ENCODE measurements around the gene CRX. TPM values are rescaled to one million over a fixed set of nuclear protein-coding genes. Genes with fewer than 3 reads are reported as not detected.
A peak's percentile ranks its signal among the peaks of the same experiment; 100 is the strongest.
"Not testable (repeated sequence)": the region's sequence is repeated elsewhere in the genome, so short reads cannot be mapped to it uniquely, and the experiment has no call there.

The CRX gene
- total and polyA plus RNA-seq, 3 experiments from 2014 or later: not detected

DNA sequence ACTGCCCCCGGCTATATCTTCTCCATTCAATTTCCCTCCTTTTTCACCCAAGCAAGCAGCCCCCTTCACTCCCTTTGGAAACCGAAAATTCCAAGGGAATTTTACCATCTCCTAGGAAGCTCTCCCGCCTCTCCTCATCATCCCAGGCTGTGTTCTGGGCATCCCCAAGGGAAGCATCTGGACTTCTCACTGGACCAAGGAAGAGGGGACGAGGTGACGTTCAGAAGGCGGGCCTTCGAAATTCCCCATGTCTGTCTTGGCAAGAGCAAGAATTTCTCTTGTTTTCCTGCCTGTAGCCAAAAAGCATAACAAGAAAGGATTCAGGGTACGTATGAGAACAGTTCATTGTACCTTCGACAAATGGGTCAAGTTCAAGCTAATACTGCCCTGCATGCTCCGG lies 43.4 kb downstream of the CRX start:
- no peaks in the 10 kb centered on the region for H3K36me3 ChIP-seq (ENCODE audit: insufficient read depth, low read length)
- peaks cover 0 to 7% (median 3%) of the 10 kb centered on the region in 5 donors for H3K9me3 Mint-ChIP-seq
- peaks cover 0 to 7% (median 0%) of the 10 kb centered on the region in 3 donors for H3K4me1 Mint-ChIP-seq
- H3K4me1 ChIP-seq (ENCODE audit: insufficient read depth, low read length): no peaks in the 10 kb centered on the region
- ChIA-PET CTCF (interaction anchor here (1.1 to 1.5 kb wide), 3 partner anchors 9 to 99 kb away, joined by 3 to 4 read pairs (median 3); no protein-coding TSS in a partner anchor), POLR2A (no interaction called here)
- peak overlapping the region in 1 of 8 donors; percentile 23 for H3K27ac Mint-ChIP-seq
- H3K4me3 Mint-ChIP-seq: no peak overlapping the region
- DNase-seq: no peak
- H3K27ac ChIP-seq (ENCODE audit: low read depth, low read length): no peak overlapping the region
- peaks cover 0 to 4% (median 0%) of the 10 kb centered on the region in 3 donors for H3K36me3 Mint-ChIP-seq
- no peaks in the 10 kb centered on the region for H3K27me3 ChIP-seq (ENCODE audit: insufficient read depth, low read length, poor library complexity, severe bottlenecking)
- no peaks in the 10 kb centered on the region for H3K9me3 ChIP-seq (ENCODE audit: low read length)
- no peak overlapping the region for H3K4me3 ChIP-seq (ENCODE audit: low read length)
- H3K27me3 Mint-ChIP-seq: peaks cover 17 to 27% of the 10 kb centered on the region in 2 donors

DNA sequence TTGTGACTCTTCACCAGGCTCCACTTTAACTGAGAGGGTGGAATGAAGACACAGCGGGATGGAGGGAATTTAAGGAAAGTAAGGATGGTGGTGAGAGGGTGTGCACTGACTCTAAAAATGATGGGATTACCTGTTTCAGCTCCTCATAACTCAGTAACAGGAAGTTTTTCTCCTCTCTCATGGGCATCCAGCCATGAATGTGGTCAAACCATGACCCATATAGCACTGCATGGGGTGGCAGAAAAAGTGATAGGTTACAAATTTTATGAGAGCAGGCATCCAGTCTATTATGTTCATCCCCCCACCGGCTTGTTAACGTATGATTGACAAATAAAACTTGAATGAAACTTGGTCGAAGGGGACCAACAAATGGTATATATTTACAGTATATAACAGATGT lies 57.2 kb downstream of the CRX start:
- no peaks in the 10 kb centered on the region for H3K27me3 ChIP-seq (ENCODE audit: insufficient read depth, low read length, poor library complexity, severe bottlenecking)
- POLR2A ChIA-PET: no interaction called here
- H3K36me3 Mint-ChIP-seq: peaks cover 0 to 4% (median 0%) of the 10 kb centered on the region in 3 donors
- H3K27ac Mint-ChIP-seq: no peak overlapping the region
- DNase-seq: no peak
- no peaks in the 10 kb centered on the region for H3K4me1 Mint-ChIP-seq
- H3K4me3 ChIP-seq (ENCODE audit: low read length): no peak overlapping the region
- peaks cover 25 to 38% of the 10 kb centered on the region in 2 donors for H3K27me3 Mint-ChIP-seq
- no peak overlapping the region for H3K27ac ChIP-seq (ENCODE audit: low read depth, low read length)
- no peaks in the 10 kb centered on the region for H3K4me1 ChIP-seq (ENCODE audit: insufficient read depth, low read length)
- no peaks in the 10 kb centered on the region for H3K9me3 ChIP-seq (ENCODE audit: low read length)
- H3K36me3 ChIP-seq (ENCODE audit: insufficient read depth, low read length): no peaks in the 10 kb centered on the region
- H3K4me3 Mint-ChIP-seq: no peak overlapping the region
- H3K9me3 Mint-ChIP-seq: peaks cover 0 to 4% (median 0%) of the 10 kb centered on the region in 5 donors
- CTCF ChIA-PET: no interaction called here

DNA sequence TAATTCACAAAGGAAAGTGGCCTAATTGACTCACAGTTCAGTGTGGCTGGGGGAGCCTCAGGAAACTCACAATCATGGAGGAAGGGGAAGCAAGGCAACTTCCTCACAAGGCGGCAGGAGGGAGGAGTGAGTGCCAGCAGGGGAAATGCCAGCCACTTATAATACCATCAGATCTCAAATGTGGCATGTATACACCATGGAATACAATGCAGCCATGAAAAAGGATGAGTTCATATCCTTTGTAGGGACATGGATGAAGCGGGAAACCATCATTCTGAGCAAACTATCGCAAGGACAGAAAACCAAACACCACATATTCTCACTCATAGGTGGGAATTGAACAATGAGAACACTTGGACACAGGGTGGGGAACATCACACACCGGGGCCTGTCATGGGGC lies 57.6 kb downstream of the CRX start:
- not testable (repeated sequence) for H3K4me1 ChIP-seq (ENCODE audit: insufficient read depth, low read length); H3K9me3 Mint-ChIP-seq
- H3K27me3 Mint-ChIP-seq: peaks cover 23 to 34% of the 10 kb centered on the region in 2 donors

DNA sequence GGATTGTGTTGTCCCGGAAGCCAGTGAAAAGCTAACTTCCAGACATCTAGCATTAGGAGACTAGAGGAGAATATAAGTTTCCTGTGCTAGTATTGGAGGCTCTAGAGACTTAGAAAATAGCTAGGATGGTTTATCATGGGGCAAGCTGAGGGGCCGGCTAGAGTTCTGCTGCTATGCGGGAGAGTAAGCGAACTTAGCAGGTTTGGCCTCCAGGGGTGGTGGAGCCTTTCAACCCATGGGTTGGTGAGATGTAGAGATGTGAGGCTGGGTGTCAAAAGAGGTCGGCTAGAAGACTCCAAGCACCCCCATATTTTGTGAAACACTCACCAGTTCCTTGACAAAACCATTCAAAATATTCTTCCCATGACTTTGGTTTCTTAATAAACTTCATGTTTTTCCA lies 60.0 kb downstream of the CRX start:
- H3K27ac Mint-ChIP-seq: no peak overlapping the region
- CTCF ChIA-PET: no interaction called here
- peaks cover 0 to 4% (median 0%) of the 10 kb centered on the region in 3 donors for H3K36me3 Mint-ChIP-seq
- no peak for DNase-seq
- H3K4me1 Mint-ChIP-seq: no peaks in the 10 kb centered on the region
- Histone ChIP-seq H3K4me3 (ENCODE audit: low read length) (no peak overlapping the region), H3K4me1 (ENCODE audit: insufficient read depth, low read length) (no peaks in the 10 kb centered on the region), H3K36me3 (ENCODE audit: insufficient read depth, low read length) (no peaks in the 10 kb centered on the region), H3K27me3 (ENCODE audit: insufficient read depth, low read length, poor library complexity, severe bottlenecking) (no peaks in the 10 kb centered on the region), H3K27ac (ENCODE audit: low read depth, low read length) (no peak overlapping the region), H3K9me3 (ENCODE audit: low read length) (no peaks in the 10 kb centered on the region)
- H3K4me3 Mint-ChIP-seq: no peak overlapping the region
- H3K9me3 Mint-ChIP-seq: peaks cover 0 to 4% (median 0%) of the 10 kb centered on the region in 5 donors
- POLR2A ChIA-PET: no interaction called here
- H3K27me3 Mint-ChIP-seq: peaks cover 23 to 34% of the 10 kb centered on the region in 2 donors

More for the DNA sequence above, 57.6 kb downstream of the CRX start:
- H3K27ac Mint-ChIP-seq; H3K4me1 Mint-ChIP-seq; H3K27ac ChIP-seq (ENCODE audit: low read depth, low read length); H3K36me3 Mint-ChIP-seq; H3K27me3 ChIP-seq (ENCODE audit: insufficient read depth, low read length, poor library complexity, severe bottlenecking); POLR2A ChIA-PET; H3K4me3 ChIP-seq (ENCODE audit: low read length); DNase-seq; H3K9me3 ChIP-seq (ENCODE audit: low read length); H3K36me3 ChIP-seq (ENCODE audit: insufficient read depth, low read length); H3K4me3 Mint-ChIP-seq: not testable (repeated sequence)
- CTCF ChIA-PET: interaction anchor here (1.7 kb wide), 1 partner anchor 10 kb away, joined by 7 read pairs; no protein-coding TSS in a partner anchor

DNA sequence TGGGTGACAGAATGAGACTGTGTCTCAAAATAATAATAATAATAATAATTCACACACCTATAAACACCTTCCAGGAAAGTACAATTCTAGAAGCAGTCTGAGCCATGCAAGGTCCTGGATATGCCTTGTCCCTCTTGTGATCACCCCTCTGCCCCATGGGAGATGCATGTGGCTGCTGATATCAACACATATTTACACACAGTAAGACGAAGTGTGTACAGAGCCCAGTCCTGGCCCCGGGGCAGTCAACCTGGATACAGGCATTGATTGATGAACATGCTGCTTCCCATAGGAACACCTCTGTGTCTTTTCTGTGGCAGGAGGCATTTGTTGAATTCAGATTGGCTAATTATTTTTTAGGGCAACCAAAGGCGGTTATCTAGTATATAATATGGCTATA lies 61.2 kb downstream of the CRX start:
- Histone ChIP-seq H3K27me3 (ENCODE audit: insufficient read depth, low read length, poor library complexity, severe bottlenecking) (no peaks in the 10 kb centered on the region), H3K4me3 (ENCODE audit: low read length) (no peak overlapping the region), H3K27ac (ENCODE audit: low read depth, low read length) (no peak overlapping the region), H3K36me3 (ENCODE audit: insufficient read depth, low read length) (no peaks in the 10 kb centered on the region), H3K4me1 (ENCODE audit: insufficient read depth, low read length) (no peaks in the 10 kb centered on the region), H3K9me3 (ENCODE audit: low read length) (no peaks in the 10 kb centered on the region)
- H3K4me3 Mint-ChIP-seq: no peak overlapping the region
- no peak overlapping the region for H3K27ac Mint-ChIP-seq
- POLR2A ChIA-PET: no interaction called here
- H3K27me3 Mint-ChIP-seq: peaks cover 16 to 37% of the 10 kb centered on the region in 2 donors
- peaks cover 0 to 4% (median 0%) of the 10 kb centered on the region in 3 donors for H3K36me3 Mint-ChIP-seq
- peaks cover 0 to 4% (median 0%) of the 10 kb centered on the region in 5 donors for H3K9me3 Mint-ChIP-seq
- no peak for DNase-seq
- CTCF ChIA-PET: no interaction called here
- H3K4me1 Mint-ChIP-seq: no peaks in the 10 kb centered on the region

DNA sequence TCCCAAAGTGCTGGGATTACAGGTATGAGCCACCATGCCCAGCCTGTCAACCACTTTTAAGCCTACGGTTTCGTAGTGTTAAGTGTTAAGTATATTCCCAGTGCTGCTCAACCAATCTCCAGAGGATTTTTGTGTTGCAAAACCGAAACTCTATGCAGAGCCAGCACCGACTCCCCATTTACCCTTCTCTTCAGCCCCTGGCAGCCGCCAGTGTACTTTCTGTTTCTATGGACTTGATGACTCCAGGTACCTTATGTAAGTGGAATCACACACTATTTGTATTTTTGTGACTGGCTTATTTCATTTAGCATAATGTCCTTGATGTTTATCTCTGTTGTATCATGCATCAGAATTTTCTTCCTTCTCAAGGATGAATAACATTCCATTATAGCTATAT lies 63.3 kb downstream of the CRX start:
- Histone ChIP-seq H3K36me3 (ENCODE audit: insufficient read depth, low read length) (no peaks in the 10 kb centered on the region), H3K27me3 (ENCODE audit: insufficient read depth, low read length, poor library complexity, severe bottlenecking) (no peaks in the 10 kb centered on the region), H3K4me1 (ENCODE audit: insufficient read depth, low read length) (no peaks in the 10 kb centered on the region), H3K9me3 (ENCODE audit: low read length) (no peaks in the 10 kb centered on the region), H3K4me3 (ENCODE audit: low read length) (no peak overlapping the region), H3K27ac (ENCODE audit: low read depth, low read length) (no peak overlapping the region)
- Mint-ChIP-seq H3K36me3 (no peaks in the 10 kb centered on the region), H3K4me3 (no peak overlapping the region), H3K9me3 (no peaks in the 10 kb centered on the region), H3K27ac (no peak overlapping the region), H3K27me3 (peaks cover 11 to 36% of the 10 kb centered on the region in 2 donors), H3K4me1 (no peaks in the 10 kb centered on the region)
- ChIA-PET POLR2A (no interaction called here), CTCF (no interaction called here)
- no peak for DNase-seq

DNA sequence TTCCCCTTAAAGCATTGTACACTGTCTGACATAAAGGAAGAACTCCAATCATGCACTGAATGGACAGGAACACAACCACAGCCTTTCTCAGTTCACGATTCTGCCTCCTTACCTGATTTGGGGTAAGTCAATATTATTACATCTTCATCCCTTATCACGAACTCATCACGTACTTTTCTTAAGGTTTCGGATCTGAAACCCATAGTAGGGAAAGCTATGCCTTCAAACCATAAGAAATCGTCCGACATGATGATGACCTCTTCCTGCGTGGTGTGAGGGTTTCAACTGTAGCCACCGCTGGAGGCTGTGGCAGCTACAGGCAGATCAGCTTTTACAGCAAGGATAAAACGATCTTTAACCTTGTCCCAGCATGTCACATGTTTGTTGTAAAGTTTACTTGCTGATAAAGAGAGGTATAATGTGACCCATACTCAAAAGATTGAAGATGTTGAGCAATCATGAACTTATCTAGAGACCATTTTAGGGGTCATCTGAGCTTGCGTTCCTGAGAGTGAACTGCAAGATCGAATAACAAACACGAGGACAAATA lies 64.3 kb downstream of the CRX start, which contains the start of gene SULT2A1:
Gene SULT2A1, minus strand, starts transcription at position 306 of the 550 bp plus-strand sequence. Its CDS starts 58 bp downstream, at position 248.
- Histone ChIP-seq H3K4me3 (ENCODE audit: low read length) (no peak within 1 kb of the TSS), H3K27ac (ENCODE audit: low read depth, low read length) (no peak within 1 kb of the TSS), H3K27me3 (ENCODE audit: insufficient read depth, low read length, poor library complexity, severe bottlenecking) (no peaks in the 10 kb centered on the region), H3K9me3 (ENCODE audit: low read length) (no peaks in the 10 kb centered on the region), H3K36me3 (ENCODE audit: insufficient read depth, low read length) (no peaks in the 10 kb centered on the region), H3K4me1 (ENCODE audit: insufficient read depth, low read length) (no peaks in the 10 kb centered on the region)
- no peak within 1 kb of the TSS for H3K27ac Mint-ChIP-seq
- peaks cover 0 to 3% (median 0%) of the 10 kb centered on the region in 5 donors for H3K9me3 Mint-ChIP-seq
- ChIA-PET CTCF (no interaction called here), POLR2A (no interaction called here)
- DNase-seq: no peak
- no peaks in the 10 kb centered on the region for H3K4me1 Mint-ChIP-seq
- H3K27me3 Mint-ChIP-seq: peaks cover 11 to 36% of the 10 kb centered on the region in 2 donors
- H3K4me3 Mint-ChIP-seq: no peak within 1 kb of the TSS
- peaks cover 0 to 2% (median 0%) of the 10 kb centered on the region in 3 donors for H3K36me3 Mint-ChIP-seq

DNA sequence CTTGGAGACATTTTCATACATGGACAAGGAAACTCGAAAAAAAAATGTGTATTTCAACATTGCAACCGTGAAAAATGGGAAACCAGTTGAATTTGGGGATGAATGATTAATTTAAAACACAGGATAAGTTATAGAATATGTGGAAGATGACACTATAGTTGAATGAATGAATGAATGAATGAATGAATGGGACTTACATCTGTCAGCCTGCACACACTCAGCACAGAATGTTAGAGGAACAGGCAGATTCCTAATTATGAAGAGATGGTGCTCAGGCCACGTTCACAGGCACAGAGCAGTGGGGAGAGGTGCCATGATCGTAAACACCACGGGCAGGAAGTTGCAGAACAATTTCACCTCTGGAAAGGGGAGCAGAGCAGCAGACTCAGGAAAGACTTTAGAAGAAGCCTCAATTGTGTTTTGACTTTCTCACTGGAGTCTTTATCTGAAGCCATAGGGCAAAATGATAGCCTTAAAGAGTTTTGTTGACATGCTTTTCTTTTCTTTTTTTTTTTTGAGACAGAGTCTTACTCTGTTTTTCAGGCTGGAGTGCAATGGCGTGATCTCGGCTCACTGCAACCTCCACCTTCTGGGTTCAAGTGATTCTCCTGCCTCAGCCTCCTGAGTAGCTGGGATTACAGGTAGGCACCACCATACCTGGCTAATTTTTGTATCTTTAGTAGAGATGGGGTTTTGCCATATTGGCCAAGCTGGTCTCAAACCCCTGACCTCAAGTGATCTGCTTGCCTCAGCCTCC lies 69.3 kb downstream of the CRX start:
- H3K27ac ChIP-seq (ENCODE audit: low read depth, low read length): peak overlapping the region; percentile 54
- H3K4me3 Mint-ChIP-seq: no peak overlapping the region
- H3K27me3 ChIP-seq (ENCODE audit: insufficient read depth, low read length, poor library complexity, severe bottlenecking): no peaks in the 10 kb centered on the region
- ChIA-PET POLR2A (no interaction called here), CTCF (no interaction called here)
- DNase-seq: no peak
- no peaks in the 10 kb centered on the region for H3K36me3 ChIP-seq (ENCODE audit: insufficient read depth, low read length)
- H3K4me1 Mint-ChIP-seq: no peaks in the 10 kb centered on the region
- H3K4me3 ChIP-seq (ENCODE audit: low read length): no peak overlapping the region
- H3K4me1 ChIP-seq (ENCODE audit: insufficient read depth, low read length): no peaks in the 10 kb centered on the region
- H3K9me3 Mint-ChIP-seq: peaks cover 0 to 7% (median 0%) of the 10 kb centered on the region in 5 donors
- H3K36me3 Mint-ChIP-seq: peaks cover 0 to 2% (median 0%) of the 10 kb centered on the region in 3 donors
- H3K27me3 Mint-ChIP-seq: peaks cover 2 to 16% of the 10 kb centered on the region in 2 donors
- no peaks in the 10 kb centered on the region for H3K9me3 ChIP-seq (ENCODE audit: low read length)
- H3K27ac Mint-ChIP-seq: peak overlapping the region in 1 of 8 donors; percentile 40
